HG03460 (cell line): ENCODE data around the gene SAPCD2.
"Not testable (repeated sequence)": the region's sequence is repeated elsewhere in the genome, so short reads cannot be mapped to it uniquely, and the experiment has no call there.

Experiments used
- ATAC-seq: cut with Tn5 transposase; IDR thresholded peaks from one replicate; pipeline ENCODE4 v1.9.1; 2021; ENCODE audit not compliant: unreplicated experiment

The SAPCD2 gene

GRCh38 chr9:137033481-137033880, 36.9 kb downstream of the SAPCD2 start:
- not testable (repeated sequence) for ATAC-seq

- ATAC-seq = no peak
Observed at GRCh38 chr9:137032858-137033257, 37.5 kb downstream of the SAPCD2 start.

- no peak for ATAC-seq
Observed at GRCh38 chr9:137031904-137032640, 38.3 kb downstream of the SAPCD2 start, which contains the start of gene FUT7. FUT7 (minus strand) TSS chr9:137032088; CDS start chr9:137031991, 97 bp downstream.

GRCh38 chr9:137030538-137031527, 39.5 kb downstream of the SAPCD2 start:
- no peak for ATAC-seq

- ATAC-seq = no peak
Observed at GRCh38 chr9:137030006-137030405, 40.4 kb downstream of the SAPCD2 start.

- no peak for ATAC-seq
Observed at GRCh38 chr9:137029058-137029936, 41.1 kb downstream of the SAPCD2 start.

- ATAC-seq = no peak
Observed at GRCh38 chr9:137028263-137029057, 41.9 kb downstream of the SAPCD2 start.

GRCh38 chr9:137027369-137028262, 42.7 kb downstream of the SAPCD2 start, which contains the start of gene ABCA2:
ABCA2 (minus strand) TSS chr9:137028237; CDS start chr9:137028140, 97 bp downstream.
- no peak for ATAC-seq

GRCh38 chr9:137026828-137027227, 43.5 kb downstream of the SAPCD2 start:
- ATAC-seq = no peak

- no peak for ATAC-seq
Observed at GRCh38 chr9:137026384-137026783, 44.0 kb downstream of the SAPCD2 start.

GRCh38 chr9:137025517-137025966, 44.8 kb downstream of the SAPCD2 start:
- no peak for ATAC-seq

GRCh38 chr9:137023583-137023991, 46.8 kb downstream of the SAPCD2 start:
- no peak for ATAC-seq

- no peak for ATAC-seq
Observed at GRCh38 chr9:137023157-137023556, 47.2 kb downstream of the SAPCD2 start.

GRCh38 chr9:137022662-137023008, 47.7 kb downstream of the SAPCD2 start:
- ATAC-seq = no peak

GRCh38 chr9:137021979-137022661, 48.2 kb downstream of the SAPCD2 start:
- no peak for ATAC-seq

GRCh38 chr9:137021568-137021978, 48.8 kb downstream of the SAPCD2 start:
- ATAC-seq = no peak

- no peak for ATAC-seq
Observed at GRCh38 chr9:137020771-137021567, 49.4 kb downstream of the SAPCD2 start.
